Renal cortical epithelial cell (primary cell): Measurements from ENCODE around the gene CEP170B. TPM values are rescaled to one million over a fixed set of nuclear protein-coding genes. Genes with fewer than 3 reads are reported as not detected.
"Not testable (repeated sequence)": the region's sequence is repeated elsewhere in the genome, so short reads cannot be mapped to it uniquely, and the experiment has no call there.

Experiments used
- DNase-seq: peaks from one replicate; pipeline ENCODE4 v3.0.0-alpha.2; 2011; ENCODE audit warnings: low read depth
- total RNA-seq: library from RNA; depleted of rRNA; stranded (reverse); fragments of >200 nt; gene quantifications from 2 replicates; pipeline ENCODE4 v1.2.3, GENCODE V29; 2014

Gene CEP170B
- total RNA-seq, 1 donor from 2014 or later, result 40.1 TPM

GRCh38 chr14:104944436-104945205, 79.6 kb downstream of the CEP170B start:
- not testable (repeated sequence) for DNase-seq

- not testable (repeated sequence) for DNase-seq
Observed at GRCh38 chr14:104945266-104945665, 80.2 kb downstream of the CEP170B start.

Other genes with a start within 250 kb of the CEP170B start
- 51.2 and 80.9 TPM in 2 replicates for gene INF2, start 175.7 kb upstream of the CEP170B start, total RNA-seq
- gene ADSS1, start 141.0 kb upstream of the CEP170B start, total RNA-seq, result 0.87 and 2.8 TPM in 2 replicates
- gene SIVA1, start 112.1 kb upstream of the CEP170B start, total RNA-seq, result 38.8 and 248 TPM in 2 replicates
- 191 and 261 TPM in 2 replicates for gene AKT1, start 69.5 kb upstream of the CEP170B start, total RNA-seq
- 7.6 and 8.1 TPM in 2 replicates for gene ZBTB42, start 64.2 kb upstream of the CEP170B start, total RNA-seq
- 0.05 TPM in 1 of 2 replicates, not detected in the other for gene PLD4, start 59.6 kb downstream of the CEP170B start, total RNA-seq
- 33.2 and 60.5 TPM in 2 replicates for gene AHNAK2, start 113.1 kb downstream of the CEP170B start, total RNA-seq
- gene CLBA1, start 120.5 kb downstream of the CEP170B start, total RNA-seq, result 8.7 and 17.8 TPM in 2 replicates
- gene CDCA4, start 155.8 kb downstream of the CEP170B start, total RNA-seq, result 8.8 and 43.6 TPM in 2 replicates
- 0.30 and 2.1 TPM in 2 replicates for gene GPR132, start 200.2 kb downstream of the CEP170B start, total RNA-seq